GM19328 (cell line): ENCODE results near the gene ZGPAT.

ENCODE experiments used
- ATAC-seq: cut with Tn5 transposase; IDR thresholded peaks from one replicate; pipeline ENCODE4 v1.9.1; 2021; ENCODE audit warnings: mild to moderate bottlenecking, moderate library complexity; ENCODE audit not compliant: unreplicated experiment

ZGPAT gene

DNA sequence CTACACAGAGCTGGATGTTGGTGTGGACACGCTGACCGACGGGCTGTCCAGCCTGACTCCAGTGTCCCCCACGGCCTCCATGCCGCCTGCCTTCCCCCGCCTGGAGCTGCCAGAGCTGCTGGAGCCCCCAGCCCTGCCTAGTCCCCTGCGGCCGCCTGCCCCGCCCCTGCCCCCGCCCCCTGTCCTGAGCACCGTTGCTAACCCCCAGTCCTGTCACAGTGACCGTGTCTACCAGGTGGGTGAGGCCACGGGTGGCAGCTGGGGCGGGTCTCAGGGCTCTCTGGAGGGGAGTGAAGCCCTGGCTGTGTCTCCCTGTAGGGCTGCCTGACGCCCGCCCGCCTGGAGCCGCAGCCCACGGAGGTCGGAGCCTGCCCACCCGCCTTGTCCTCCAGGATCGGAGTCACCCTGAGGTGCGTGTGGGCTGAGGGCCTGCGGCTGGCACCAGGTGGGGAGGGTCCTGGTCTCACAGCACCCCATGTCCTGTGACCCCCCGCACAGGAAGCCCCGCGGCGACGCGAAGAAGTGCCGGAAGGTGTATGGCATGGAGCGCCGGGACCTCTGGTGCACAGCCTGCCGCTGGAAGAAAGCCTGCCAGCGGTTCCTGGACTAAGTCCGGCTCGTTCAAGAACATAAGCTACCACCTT is 34.7 kb downstream of the ZGPAT start:
- no peak for ATAC-seq

DNA sequence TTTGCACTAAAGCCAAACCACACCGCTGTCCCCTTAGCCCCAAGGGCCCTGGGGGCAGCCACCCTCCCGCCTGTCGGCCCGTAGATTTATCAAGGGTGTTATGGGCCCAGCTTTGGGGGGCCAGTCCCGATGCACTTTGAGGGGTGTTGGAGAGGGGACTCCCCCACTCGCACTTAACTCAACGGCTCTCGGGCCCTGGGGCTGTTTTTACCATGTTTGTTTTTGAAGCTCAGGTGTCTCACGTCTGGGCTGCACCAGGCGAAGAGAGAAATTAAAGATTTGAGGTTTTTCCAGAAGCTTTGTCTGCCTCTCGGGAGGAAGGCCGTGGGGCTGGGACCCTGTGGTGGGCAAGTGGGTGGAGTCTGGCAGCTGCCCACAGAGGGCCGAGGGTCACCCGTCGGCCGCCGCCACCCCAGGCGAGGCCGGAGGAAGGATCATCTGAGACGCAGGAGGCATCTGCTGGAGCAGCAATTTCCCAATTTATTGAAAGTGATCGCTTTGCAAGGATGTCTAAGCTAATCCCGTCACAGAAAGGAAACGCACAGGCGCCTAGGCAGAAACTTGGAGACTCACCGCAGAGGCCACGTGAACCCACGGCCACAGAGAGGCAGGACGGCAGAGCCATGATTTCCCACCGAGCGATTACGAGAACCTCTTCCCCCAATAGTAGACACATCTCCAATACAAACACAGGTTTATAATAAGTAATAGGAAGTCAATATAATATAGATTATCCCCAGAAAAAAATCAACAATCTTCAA is 35.6 kb downstream of the ZGPAT start:
- no peak for ATAC-seq

- ATAC-seq = no peak
Observed at GRCh38 chr20:63744158-63744557, 36.3 kb downstream of the ZGPAT start.

DNA sequence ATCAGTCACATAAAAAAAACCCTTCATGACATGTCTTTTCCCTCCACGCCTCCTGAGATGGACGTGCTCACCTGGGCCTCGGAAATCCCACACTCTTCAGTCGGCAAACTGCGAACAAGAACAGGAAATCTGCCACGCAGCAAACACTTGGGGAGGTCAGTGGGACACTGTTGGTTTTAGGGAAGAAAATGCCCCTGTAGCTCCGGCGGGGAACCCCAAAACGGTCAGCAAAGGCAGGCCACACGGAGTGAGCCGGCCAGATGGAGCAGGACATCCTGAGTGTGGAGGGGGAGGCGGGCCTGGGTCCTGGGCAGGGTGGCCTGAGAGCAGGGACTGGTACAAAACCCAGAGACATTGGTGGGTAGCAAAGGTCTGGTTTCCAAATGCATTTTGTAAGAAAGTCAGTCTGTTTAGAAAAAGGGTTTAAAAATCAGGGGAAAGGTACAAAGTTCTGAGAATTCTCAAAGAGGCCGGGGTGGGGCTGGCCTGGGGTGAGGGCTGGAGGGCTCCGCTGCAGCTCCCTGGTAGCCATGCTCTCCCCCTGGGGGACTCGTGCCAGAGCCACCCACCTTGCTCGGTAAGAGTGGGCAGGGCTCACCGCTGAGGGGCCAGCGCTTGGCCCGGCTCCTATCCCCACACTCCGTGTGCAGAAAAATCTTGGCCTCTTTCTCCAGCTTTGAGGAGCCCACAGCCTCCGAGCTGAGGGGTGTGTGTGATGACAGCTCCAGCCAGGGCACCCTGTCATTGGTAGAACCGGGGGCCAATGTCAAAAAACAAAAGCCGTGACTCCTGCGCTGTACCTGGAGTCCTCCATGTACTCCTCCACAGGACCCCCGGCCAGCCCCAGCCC is 37.0 kb downstream of the ZGPAT start:
- ATAC-seq = no peak

DNA sequence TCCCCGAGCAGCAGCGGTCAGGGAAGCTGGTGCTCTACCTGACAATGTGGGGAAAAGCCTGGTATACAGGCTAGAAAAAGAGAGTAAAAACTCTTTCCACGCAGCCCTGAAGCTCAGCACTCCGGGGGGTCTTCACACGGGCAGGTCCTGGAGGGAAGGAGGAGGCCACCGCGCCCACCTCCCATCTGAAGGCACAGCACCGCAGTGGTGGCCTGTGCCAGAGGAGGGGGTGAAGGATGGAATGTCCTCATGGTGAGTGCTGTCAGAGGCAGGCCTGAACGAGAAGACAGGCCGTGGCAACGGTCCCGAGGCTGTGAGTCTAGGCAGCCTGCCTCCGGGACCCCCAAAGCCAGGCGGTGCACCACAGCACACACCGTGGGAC is 37.6 kb downstream of the ZGPAT start:
- no peak for ATAC-seq

GRCh38 chr20:63745961-63746731 is 38.3 kb downstream of the ZGPAT start:
- no peak for ATAC-seq

DNA sequence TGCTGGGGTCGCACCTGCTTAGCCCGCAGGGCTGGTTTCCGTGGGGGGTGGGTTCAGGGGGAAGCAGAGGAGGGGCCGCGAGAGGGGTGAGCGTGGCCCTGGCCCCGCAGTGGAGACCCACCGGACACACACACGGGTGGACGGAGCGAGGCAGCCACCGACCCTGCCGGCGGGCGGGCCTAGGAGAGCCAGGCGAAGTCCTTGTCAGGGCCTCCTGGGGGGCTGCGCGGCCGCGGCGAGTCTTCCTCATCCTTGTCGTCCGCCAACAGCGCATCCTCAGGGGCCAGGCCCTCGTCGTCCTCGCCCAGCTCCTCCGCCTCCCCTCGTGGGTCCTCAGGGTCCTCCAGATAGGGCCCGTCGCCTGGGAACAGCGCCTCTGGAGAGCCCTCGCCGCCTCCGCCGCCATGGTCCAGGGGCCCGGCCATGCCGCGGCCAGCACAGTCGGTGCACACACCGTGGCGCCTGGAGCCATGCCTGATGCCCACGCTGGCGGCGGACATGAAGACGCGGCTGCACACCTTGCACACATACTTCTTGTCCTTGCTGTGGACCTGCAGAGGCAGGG is 39.0 kb downstream of the ZGPAT start:
- ATAC-seq = no peak

DNA sequence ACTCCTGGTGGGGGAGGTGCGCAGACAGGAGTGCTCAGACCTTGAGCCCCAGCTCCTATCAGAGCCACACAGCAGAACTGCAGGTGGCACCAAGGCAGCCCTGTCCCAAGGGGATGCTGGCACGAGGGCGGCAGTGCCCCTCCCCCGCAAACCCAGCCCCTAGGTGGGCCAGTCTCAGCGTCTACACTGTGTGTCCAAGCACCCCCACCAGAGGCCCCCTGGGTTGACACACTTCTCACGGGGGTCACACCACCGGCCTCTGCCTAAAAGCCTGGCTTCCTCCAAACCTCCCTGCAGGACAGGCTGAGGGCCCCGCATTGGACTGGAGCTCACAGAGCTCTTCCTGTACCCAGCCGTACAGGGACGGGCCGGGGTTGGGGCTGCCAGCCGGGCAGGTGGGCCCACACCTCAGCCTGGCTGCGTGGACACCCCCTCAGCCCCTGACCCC is 39.8 kb downstream of the ZGPAT start:
- ATAC-seq = no peak

DNA sequence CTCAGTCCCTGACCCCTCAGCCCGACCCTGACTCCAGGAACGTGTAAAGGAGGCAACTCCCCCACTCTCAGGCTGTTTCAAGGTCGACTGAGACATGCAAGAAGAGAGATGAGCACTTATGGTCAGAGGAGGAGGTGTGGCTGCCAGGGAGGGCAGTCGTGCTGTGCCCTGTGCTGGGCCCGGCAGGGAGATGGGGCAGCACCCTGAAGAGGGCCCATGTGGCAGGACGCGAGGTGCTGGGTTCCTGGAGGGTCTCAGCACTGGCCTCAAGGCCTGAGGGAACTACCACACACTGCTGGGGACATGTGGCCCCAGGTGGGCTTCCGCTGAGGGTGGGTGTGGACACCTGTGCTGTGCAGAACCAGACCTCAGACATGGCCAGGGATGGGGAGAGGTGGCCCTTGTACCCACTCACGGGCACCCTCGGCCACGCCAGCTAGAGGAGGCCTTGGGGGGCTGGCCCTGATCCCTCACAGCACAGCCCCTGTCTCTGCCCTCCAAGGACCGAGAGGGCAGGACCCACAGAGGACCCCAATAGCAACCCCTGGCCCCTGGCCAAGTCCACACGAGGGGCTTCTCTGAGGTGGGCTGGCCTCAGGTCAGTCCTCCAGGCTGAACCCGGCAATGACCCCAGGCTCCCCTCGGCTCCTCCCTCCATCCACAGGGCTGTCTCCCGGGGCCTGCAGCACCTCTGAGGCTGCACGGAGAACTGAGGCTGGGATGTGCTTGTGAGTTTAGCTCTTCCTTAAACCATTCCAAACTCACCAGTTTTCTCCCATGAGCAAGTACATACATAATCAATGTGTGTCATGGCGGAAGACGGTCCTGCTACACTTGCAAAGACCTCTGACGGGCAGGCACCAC is 40.5 kb downstream of the ZGPAT start:
- no peak for ATAC-seq

DNA sequence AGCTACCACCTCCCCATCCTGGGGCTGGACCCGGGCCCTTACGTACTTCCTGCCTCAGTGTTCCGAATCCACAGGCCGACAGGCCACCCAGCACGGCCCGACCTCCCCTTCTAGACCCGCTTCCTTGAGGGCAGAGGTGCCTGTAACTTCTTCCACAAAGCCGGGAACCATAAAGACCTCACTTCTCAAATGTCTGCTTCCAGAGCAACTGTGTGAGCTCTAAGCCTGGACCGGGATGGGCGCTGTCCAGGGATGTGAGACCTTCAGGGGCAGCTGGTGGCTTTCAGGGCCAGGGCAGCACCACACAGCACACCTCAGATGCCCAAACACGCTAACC is 41.1 kb downstream of the ZGPAT start:
- ATAC-seq = no peak

GRCh38 chr20:63749597-63750508 is 42.0 kb downstream of the ZGPAT start:
- no peak for ATAC-seq

DNA sequence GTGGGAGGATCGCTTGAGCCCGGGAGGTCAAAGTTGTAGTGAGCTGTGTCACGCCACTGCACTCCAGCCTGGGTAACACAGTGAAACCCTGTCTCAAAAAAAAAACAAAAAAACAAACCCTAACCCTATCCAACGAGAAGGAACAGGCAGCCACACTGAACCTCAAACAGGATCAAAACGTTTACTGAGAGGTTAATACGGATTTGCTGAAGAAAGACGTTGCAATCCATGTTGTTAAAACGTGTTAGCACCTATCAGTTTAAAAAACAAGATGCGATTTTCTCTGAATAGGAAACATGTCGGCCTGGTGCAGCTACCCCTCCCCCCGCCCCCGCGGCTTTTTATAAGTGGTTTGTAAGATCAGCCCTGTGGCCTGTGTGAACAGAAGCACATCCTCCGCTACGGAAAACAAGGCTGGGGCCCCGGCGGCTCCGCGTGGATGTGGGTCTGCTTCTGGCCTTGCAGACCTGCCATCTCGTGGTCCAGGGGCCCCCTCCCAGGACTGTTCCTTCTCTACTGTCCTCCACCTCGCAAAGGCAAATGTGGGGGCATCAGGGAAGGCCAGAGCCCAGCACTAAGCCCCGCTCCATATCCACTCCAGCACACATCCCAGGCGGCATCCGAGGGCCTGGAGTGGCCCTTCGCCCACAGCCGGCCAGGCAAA is 43.1 kb downstream of the ZGPAT start:
- ATAC-seq = no peak

DNA sequence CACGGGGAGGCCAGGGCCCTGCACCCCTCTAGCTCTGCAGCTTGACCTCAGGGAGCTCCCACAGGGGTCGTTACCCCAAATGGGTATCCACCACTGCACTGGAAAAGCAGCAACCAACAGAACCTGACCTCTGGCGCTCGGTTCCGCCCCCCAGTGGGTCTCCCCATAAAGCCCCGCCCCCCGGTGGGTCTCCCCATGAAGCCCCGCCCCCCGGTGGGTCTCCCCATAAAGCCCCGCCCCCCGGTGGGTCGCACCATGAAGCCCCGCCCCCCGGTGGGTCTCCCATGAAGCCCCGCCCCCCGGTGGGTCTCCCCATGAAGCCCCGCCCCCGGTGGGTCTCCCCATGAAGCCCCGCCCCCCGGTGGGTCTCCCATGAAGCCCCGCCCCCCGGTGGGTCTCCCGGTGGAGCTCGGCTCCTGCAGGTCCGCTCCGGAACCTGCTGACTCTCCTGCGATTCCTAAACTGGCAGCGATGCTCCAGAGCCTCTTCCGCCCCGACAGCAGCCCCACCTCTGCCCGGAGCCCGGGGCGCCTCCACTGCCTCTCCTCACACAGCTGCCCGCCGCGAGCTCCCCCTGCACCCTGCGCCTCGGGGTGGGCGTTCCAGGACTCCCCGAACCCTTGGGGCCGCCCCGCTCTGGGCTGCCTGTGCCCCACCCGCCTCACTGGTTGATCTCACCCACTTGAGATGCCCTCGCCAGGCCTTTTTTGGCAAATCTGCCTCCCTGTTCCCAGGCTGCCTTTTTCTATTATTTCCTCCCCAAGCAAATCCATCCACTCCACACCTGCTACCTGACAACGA is 43.8 kb downstream of the ZGPAT start:
- no peak for ATAC-seq

GRCh38 chr20:63752411-63753101 is 44.7 kb downstream of the ZGPAT start:
- ATAC-seq = no peak

DNA sequence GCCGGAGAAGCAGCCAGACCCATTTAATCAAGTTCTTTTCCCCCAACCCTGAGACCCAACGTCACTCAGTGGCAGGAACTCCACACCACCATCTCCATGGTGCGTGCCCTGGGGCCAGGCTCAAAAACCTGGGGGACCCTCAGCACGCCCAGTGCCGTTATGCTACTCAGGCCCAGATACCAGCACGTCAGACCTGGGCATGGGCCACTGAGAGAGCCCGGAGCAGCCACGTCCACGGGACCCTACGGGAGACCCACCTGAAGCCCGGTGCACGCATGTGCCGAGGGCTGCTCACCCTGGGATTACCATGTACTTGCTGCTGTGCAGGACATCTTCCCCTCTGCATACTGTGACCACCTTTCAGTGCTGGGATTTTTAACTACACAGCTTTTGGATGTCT is 45.5 kb downstream of the ZGPAT start:
- no peak for ATAC-seq

DNA sequence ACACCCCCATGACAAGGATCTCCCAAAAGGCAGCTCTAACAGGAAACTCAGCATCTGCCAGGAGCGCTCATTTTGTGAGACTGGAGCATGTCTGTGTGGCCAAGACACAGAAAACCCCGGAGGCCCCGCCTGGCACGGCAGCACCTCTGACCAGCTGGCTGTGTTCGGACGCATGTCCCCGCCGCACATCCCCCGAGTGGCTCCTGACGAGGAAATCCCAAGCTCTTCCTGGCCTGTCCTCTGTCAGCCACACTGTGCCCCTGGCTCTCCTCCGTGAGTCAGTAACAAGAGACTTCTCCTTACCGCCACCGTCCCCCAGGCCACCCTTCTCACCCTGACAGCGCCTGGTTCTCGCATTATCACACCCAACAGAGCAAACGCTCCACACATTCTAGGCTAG is 46.2 kb downstream of the ZGPAT start:
- no peak for ATAC-seq
